GM19395 (cell line): ENCODE measurements around the gene TPD52L2.
A peak's percentile ranks its signal among the peaks of the same experiment; 100 is the strongest.
"Not testable (repeated sequence)": the region's sequence is repeated elsewhere in the genome, so short reads cannot be mapped to it uniquely, and the experiment has no call there.

Experiments
- ATAC-seq: cut with Tn5 transposase; IDR thresholded peaks from one replicate; pipeline ENCODE4 v1.9.1; 2021; ENCODE audit warnings: mild to moderate bottlenecking, moderate library complexity; ENCODE audit not compliant: unreplicated experiment

Gene TPD52L2

GRCh38 chr20:63855363-63856097, 9.5 kb upstream of the TPD52L2 start:
- no peak for ATAC-seq

DNA sequence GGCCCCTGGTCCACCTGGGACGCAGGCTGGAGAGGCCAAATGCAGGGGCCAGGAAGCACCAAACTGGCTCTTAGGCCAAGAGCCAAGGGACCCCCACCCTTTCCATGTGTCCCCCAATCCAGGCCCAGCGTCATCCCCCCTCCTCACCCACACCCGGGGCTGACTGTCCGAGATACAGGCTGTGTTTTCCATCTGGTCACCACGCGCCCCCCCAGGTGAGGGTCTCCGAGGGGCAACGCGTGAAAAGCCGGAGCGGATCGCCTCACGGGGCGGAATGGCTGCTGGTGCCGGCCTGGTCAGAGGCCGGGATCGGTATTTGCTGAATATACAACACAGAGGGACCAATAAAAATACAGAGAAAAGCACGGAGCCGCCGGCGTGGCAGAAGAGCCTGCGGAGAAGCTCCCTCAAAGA, 9.0 kb upstream of the TPD52L2 start:
- no peak for ATAC-seq

DNA sequence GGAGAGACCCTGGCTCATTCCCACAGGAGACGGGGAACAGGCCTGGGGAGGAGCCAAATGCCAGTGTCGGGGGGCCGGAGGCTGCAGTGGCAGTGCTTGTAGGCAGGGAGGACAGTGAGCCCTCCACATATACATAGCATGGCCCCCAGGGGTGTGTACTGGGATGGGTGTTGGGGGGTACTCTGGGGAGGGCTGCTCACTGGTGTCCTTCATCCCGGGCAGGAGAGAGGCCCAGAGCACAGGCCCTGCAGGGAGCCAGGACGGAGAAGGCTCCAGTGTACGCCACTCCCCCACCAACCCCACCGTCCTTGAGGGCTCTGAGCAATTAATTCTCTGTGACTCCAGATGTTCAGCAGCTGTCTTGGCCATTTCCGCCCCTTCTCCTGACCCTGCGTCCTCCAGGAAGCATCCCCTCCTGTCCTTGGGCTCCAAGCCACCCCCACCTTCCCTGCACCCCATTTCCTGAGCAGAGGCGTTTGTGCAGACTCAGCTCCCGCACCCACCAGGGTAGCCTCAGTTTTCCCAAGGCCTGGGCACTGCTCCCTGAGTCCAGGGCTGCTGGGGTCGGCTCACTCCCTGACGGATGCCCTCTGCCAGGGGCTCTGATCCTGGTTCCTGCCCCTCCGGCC, 7.2 kb upstream of the TPD52L2 start:
- ATAC-seq: no peak

- ATAC-seq: no peak
Measured at GRCh38 chr20:63858393-63859165, 6.5 kb upstream of the TPD52L2 start.

GRCh38 chr20:63859166-63859699, 5.8 kb upstream of the TPD52L2 start:
- ATAC-seq: no peak

GRCh38 chr20:63860325-63861051, 4.6 kb upstream of the TPD52L2 start:
- ATAC-seq: no peak

GRCh38 chr20:63861365-63861934, 3.6 kb upstream of the TPD52L2 start, which contains the start of gene ABHD16B:
ABHD16B (plus strand) TSS chr20:63861498; CDS start chr20:63861541, 43 bp downstream.
- no peak for ATAC-seq

GRCh38 chr20:63861981-63862901, 2.8 kb upstream of the TPD52L2 start:
- ATAC-seq: no peak

DNA sequence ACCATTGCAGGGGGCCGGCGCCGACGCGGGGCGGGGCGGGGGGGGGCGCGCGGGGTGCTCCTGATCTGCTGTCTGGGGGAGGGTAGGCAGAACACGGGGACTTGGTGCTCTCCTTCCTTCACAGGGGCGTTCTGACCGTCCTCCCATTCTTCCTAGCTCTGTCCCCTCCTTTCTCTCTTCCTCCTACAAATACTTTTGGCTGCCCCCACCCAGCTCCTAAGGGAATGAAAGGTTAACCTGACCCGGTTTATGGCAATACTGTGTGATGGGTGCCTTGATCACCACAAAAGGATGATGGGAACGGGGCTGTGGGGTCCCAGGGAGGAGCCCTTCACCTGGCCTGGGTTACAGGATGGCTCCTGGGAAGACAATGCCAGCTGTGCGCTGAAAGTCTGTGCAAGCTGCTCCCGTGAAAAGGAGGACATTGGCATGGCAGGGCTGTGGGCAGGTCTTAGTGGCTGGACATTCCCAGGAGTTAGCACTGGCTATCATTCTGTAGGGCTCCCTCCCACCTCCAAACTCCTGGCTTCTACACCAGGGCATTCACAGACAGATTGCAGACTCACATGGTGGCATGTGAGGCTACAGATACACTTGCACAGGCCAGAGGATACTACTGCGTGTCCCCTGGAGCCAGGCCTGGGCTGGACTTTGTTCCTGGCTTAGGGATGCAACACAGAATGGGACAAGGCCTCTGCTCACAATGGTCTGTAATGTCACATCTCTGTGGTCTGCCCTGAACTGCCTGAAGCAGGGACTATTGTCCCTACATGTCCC, 1.9 kb upstream of the TPD52L2 start:
- ATAC-seq: no peak

DNA sequence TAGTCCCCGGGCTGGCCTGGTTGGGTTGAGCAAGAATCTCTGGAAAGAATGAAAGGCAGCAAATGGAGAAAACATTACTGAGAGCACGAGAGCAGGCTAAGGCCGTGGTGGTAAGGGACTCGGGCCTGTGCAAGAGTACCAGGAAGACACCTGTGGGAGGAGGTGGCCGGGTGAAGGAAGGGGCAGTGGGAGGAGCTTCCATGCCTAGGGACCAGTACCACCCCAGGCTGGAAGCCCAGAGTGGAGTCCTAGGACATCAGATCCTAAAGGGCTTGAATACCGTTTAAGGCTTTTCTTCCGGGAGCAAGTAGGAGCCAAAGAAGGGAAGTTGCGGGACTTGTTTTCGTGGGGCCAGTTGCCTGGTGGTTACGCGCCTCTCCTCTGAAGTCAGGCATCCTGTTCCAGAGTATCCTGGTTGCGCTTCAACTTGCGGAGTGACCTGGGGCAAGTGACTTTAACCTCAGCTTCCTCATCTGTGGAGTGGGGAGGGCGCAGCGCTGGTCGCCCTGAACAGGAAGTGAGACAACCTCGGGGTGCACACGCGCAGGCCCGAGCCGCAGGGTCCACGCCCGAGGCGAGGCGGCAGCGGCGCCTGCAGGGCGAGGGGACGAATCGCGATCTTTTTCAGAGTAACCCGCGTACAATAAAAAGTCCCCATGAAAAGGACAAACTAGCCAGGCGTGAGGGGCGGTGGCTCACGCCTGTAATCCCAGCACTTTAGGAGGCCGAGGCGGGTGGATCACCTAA, 1.1 kb upstream of the TPD52L2 start:
- ATAC-seq: peak; percentile 71

DNA sequence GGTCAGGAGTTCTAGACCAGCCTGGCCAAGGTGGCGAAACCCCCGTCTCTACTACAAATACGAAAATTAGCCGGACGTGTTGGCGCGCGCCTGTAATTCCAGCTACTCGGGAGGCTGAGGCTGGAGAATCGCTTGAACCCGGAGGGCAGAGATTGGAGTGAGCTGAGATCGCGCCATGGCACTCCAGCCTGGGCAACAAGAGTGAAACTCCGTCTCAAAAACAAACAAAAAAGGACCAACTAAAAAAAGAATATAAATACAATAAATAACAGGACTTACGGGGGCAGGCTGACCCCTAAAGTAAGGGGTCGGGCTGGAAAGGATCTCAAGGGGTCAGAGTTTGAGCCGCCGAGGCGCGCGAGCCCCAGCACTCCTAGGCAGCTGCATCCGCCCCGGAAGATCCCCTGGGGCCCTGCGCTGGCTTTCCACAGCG, 509 bp upstream of the TPD52L2 start:
- ATAC-seq: no peak

DNA sequence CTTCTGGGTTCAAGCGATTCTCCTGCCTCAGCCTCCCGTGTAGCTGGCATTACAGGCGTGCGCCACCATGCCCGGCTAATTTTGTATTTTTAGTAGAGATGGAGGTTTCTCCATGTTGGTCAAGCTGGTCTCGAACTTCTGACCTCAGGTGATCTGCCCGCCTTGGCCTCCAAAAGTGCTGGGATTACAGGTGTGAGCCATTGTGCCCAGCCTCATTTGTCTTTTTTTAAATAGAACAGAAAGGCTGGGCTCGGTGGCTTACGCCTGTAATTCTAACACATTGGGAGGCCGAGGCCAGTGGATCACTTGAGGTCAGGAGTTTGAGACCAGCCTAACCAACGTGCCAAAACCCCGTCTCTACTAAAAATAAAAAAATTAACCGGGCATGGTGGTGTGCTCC, 2.0 kb downstream of the TPD52L2 start:
- ATAC-seq: not testable (repeated sequence)

DNA sequence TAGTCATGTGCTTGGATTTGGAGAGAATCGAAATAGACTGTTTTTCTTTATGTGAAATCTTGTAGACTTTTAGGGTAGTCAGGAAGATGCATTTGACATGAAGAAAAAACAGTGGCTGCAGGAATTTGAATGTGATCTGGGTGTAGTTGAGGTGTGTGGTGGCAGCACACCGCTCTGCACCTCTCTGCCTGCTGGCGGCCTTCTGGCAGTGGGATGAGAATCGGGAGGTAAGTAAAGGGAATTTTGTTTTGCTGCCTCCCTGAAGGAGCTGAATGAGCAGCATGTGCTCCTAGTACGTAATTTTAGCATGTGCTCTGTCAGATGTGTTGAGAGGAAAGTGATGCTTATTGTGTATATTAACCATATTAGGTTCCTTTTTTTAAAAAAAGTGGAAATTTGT, 3.2 kb downstream of the TPD52L2 start:
- no peak for ATAC-seq

GRCh38 chr20:63873477-63873971, 8.5 kb downstream of the TPD52L2 start:
- no peak for ATAC-seq

GRCh38 chr20:63874241-63874640, 9.2 kb downstream of the TPD52L2 start:
- not testable (repeated sequence) for ATAC-seq

GRCh38 chr20:63876489-63877036, 11.5 kb downstream of the TPD52L2 start:
- ATAC-seq: no peak

DNA sequence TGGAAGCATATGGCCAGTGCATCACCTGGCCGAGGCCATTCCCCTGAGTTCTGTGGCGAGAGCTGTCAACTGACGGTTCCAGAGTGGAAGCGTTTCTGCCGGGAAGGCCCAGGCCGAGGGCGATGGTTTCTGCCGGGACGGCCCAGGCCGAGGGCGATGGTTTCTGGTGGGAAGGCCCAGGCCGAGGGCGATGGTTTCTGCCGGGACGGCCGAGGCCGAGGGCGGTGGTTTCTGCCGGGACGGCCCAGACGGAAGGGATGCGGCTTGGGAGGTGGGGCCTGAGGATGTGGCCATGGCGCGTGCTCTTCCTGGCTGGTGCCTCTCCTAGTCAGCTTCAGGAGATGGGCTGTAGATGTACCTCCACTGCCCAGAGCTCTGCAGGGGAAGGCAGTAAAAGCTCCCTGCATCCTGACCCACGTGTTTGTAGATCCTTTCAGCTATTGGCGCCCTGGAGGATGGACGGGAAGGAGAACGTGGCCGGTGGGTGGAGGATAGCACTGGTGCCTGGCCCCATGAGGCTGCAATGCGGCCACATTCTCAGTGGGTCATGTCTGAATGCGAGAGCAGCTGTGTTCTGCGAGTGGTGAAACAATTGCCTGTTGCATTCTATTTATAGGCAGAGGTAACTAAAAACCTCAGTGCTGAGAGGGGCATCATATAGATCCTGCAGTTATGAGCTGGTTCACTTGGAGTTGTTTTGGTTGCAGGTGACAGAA, 12.8 kb downstream of the TPD52L2 start:
- no peak for ATAC-seq
